Activated T-helper 17 cell treated with anti-CD3 and anti-CD28 coated beads, Interleukin-2, amount 50 U/mL, for 72 hours (primary cell): ENCODE data around the gene CD47. TPM values are rescaled to one million over a fixed set of nuclear protein-coding genes. Genes with fewer than 3 reads are reported as not detected.

Experiments used
- ATAC-seq: fragments of 150-1000 bp; cut with Tn5 transposase; replicated peaks from 2 replicates; pipeline ENCODE4 v1.10.0; 2021; ENCODE audit warnings: mild to moderate bottlenecking, moderate library complexity
- H3K27ac Mint-ChIP-seq: one replicate; pipeline ENCODE4 v1.8.0; 2022; ENCODE audit warnings: mixed read lengths
- H3K27me3 Mint-ChIP-seq: one replicate; pipeline ENCODE4 v1.8.0; 2022; ENCODE audit warnings: mixed read lengths
- H3K36me3 Mint-ChIP-seq: one replicate; pipeline ENCODE4 v1.8.0; 2022; ENCODE audit warnings: low read depth, mild to moderate bottlenecking, mixed read lengths
- H3K4me1 Mint-ChIP-seq: one replicate; pipeline ENCODE4 v1.8.0; 2022; ENCODE audit warnings: mixed read lengths
- H3K4me3 Mint-ChIP-seq: one replicate; pipeline ENCODE4 v1.8.0; 2022; ENCODE audit warnings: mild to moderate bottlenecking, mixed read lengths
- H3K9me3 Mint-ChIP-seq: one replicate; pipeline ENCODE4 v1.8.0; 2022; ENCODE audit warnings: mixed read lengths
- total RNA-seq, 2 donors: library from RNA; stranded (reverse); gene quantifications; one replicate each; pipeline ENCODE4 v1.2.3, GENCODE V29; 2022

The CD47 gene
- total RNA-seq, 2 donors from 2014 or later, result 139 to 197 TPM

DNA sequence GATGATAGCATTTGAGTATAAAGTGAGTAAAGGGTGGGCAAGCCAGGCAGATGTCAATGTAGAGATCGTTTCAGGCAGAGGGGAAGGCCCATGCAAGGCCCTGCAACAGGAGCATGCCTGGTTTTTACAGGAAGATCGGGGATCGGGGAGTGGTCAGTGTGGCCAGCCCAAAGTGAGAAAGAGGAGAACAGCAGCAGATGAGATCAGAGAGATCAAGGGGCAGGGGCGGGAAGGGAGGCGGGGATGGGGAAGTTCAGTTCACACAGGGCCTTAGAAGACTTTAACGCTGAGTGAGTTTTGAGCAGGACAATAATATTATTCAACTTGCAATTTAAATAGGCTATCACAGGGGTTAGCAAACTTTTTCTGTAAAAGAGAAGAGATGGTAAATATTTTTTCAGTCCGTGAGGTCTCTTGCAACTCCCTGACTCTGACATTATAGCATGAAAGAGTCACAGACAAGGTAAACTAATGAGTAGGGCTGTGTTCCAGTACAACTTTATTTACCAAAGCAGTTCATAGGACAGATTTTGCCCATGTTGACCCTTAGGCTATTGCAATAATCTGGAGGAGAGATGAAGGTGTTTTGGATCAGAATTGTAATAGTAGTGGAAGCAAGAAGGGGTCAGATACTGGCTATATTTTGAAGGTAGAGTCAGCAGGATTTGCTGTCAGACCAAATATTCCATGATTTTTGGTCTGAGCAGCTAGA, 12.4 kb upstream of the CD47 start:
- Mint-ChIP-seq H3K36me3 (no peaks in the 10 kb centered on the region), H3K9me3 (no peaks in the 10 kb centered on the region), H3K27ac (no peak overlapping the region), H3K4me3 (no peak overlapping the region), H3K4me1 (peaks cover 30% of the 10 kb centered on the region), H3K27me3 (no peaks in the 10 kb centered on the region)
- no peak for ATAC-seq

DNA sequence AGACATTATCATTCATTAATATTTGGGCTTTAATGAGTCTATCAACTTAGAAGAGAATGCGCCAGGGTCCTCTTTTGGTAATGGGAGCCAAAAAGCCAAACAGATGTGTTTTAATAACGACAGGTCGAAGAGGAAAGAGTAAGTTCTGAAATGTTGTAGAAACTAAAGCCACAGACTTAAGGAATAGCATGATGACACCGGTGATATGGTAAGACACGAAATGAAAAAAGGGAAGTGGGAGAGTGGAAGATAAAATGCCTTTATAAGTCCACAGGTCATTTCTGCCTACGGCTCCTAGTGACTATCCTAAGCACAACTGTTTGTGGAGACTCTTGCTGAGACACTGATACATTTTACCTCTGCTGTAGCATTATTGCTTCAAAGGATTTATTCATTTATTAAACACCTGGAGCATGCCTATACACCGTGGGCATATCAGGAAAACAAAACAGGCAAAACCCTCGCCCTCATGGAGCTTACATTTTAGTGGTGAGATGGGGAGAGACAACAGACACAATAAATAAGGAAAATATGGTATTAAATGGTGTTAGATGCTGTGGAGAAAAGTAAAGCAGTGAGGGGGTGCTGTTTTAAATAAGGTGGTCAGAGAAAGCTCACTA, 11.7 kb upstream of the CD47 start:
- Mint-ChIP-seq H3K36me3 (no peaks in the 10 kb centered on the region), H3K4me1 (peaks cover 27% of the 10 kb centered on the region), H3K27ac (no peak overlapping the region), H3K4me3 (no peak overlapping the region), H3K27me3 (no peaks in the 10 kb centered on the region), H3K9me3 (no peaks in the 10 kb centered on the region)
- ATAC-seq, result no peak

DNA sequence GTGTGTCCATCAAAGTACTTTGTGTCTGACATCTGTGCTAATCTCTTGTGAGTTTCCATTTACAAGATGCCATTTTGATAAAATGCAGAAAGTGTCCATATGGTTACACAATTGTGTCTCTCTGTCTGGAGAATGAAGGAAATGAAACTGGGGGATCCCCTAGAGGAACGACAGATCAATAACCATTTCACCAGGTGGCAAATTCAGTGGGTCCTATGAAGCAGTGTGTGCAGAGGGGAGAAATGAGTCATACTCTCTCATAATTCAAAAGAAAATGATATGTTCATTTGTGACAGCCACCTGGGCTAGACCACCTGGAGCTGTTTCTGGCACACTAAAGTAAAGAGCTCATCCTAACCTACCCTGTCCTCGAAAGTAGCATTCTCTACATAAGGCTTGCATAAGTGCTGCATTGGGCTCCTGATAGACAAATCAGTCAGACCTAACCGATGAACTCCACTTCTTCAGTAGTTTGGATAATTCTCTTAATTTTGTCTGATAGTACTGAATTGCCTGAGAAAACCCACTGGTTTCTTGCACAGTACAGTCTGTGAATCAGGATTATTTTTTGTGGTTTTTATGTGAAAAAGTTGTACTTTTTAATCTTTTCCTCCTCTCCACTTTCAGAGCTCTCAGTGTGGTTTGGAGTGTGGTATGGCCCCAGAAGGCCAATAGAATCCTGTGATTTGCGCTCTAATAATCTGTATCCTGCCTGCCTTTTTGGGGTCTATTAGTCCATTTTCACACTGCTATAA, 10.3 kb upstream of the CD47 start:
- Mint-ChIP-seq H3K9me3 (no peaks in the 10 kb centered on the region), H3K36me3 (no peaks in the 10 kb centered on the region), H3K4me3 (peak overlapping the region; percentile 45), H3K27ac (no peak overlapping the region), H3K4me1 (peaks cover 22% of the 10 kb centered on the region), H3K27me3 (no peaks in the 10 kb centered on the region)
- peak; percentile 87 for ATAC-seq

DNA sequence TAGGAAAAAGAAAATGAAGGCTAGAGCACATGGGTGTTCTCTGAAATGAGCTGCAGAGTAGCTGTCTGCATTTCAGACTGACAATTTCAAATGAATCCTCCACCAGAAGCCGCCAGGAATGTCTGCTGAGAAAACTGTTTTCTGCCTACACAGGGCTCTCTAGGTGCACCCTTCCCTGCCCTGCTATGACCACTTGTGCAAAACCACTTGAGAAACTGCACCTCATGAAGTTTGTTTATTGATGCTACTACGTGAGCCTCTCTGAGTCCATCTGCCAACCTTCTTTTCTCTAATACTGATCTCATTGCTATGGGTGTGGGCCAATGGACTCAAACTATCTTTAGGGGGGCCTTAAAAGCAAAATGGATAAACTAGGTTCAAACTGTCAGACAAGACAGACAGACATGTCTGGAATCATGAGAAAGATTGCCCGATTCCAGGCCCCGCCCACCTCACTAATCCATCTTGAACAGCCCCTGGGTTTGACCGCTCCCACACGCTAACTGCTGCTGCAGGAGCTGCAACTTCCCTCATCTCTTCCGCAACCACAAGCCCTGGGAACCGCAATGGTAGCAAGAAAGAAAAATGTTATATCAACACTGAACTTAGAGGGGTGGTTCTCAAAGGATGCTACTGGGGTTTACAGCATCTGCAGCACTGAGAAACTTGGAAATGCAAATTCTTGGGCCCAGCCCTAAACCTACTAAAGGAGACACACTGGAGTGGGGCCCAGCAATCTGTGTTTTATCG, 9.0 kb upstream of the CD47 start:
- Mint-ChIP-seq H3K27me3 (no peaks in the 10 kb centered on the region), H3K4me1 (peaks cover 22% of the 10 kb centered on the region), H3K9me3 (no peaks in the 10 kb centered on the region), H3K27ac (no peak overlapping the region), H3K4me3 (peak overlapping the region; percentile 6), H3K36me3 (no peaks in the 10 kb centered on the region)
- ATAC-seq, result no peak

DNA sequence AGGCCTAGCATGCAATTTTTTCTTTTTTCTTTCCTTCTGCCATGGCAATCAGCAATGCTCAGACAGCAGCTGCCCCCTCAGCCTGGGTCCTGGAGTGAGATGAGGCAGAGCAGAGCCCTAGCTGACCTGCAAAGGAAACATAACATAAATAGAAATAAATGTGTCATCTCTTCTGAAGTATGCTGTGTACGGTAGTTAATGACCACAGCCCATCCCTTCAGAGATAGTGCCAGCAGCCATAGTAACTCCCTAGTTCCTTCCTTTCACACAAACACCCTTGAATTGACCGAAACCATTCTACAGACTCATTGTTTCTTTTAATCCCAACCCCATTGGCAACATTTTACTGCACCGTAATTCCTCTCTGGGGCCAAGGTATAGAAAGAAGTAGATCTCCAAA, 8.4 kb upstream of the CD47 start:
- Mint-ChIP-seq H3K27me3 (no peaks in the 10 kb centered on the region), H3K36me3 (no peaks in the 10 kb centered on the region), H3K4me1 (peaks cover 22% of the 10 kb centered on the region), H3K9me3 (no peaks in the 10 kb centered on the region), H3K27ac (no peak overlapping the region), H3K4me3 (no peak overlapping the region)
- no peak for ATAC-seq

DNA sequence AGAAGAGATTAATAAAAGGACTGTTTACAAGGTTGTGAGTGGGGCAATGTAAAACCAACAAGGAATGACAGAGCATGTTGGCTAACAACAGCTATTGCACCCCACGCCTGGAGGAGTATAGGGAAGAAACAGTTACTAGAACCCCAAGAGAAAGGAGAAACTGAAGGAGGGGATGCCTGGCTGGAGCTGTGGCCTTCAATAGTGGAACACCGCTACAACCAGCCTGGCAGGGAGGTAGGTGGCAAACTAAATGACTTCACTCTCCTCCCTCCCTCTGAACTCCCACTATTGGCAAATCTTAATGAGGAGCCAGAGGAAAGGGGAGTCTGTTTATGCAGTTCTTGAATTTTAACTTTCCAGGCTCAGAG, 7.2 kb upstream of the CD47 start:
- H3K36me3 Mint-ChIP-seq, result no peaks in the 10 kb centered on the region
- H3K4me1 Mint-ChIP-seq, result peaks cover 30% of the 10 kb centered on the region
- no peaks in the 10 kb centered on the region for H3K27me3 Mint-ChIP-seq
- no peak overlapping the region for H3K4me3 Mint-ChIP-seq
- H3K27ac Mint-ChIP-seq, result no peak overlapping the region
- no peak for ATAC-seq
- no peaks in the 10 kb centered on the region for H3K9me3 Mint-ChIP-seq

DNA sequence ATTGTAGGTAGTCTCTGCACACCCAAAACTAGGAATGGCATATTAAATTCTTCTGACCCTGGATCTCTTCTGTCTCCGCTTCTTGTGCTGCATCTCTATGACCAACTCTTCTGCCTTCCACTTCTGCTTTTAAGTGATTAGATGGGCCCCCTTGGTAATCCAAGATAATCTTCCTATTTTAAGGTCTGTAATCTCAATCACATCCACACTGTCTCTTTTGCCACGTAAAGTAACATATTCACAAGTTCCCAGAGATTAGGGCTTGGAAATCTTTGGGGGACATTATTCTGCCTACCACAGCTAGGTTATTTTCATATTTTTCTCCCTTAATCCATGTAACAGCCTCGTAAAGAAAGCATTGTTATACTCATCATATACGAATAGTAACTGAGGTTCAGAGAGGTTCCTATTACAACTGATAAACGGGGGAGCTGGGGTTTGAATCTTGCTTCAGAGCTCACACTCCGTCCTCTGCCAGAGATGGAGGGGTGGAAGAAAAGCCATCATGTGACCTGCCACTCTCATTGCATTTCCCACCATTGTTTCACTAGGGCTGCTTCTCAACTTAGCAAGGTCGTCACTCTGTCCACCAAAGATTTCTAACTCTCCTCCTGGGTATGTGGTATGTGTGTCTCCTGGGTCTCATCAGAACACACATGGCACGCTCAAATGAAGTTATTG, 6.6 kb upstream of the CD47 start:
- Mint-ChIP-seq H3K4me3 (no peak overlapping the region), H3K36me3 (peaks cover under 1% of the 10 kb centered on the region), H3K27ac (no peak overlapping the region), H3K9me3 (no peaks in the 10 kb centered on the region), H3K4me1 (peaks cover 35% of the 10 kb centered on the region), H3K27me3 (no peaks in the 10 kb centered on the region)
- ATAC-seq, result no peak

DNA sequence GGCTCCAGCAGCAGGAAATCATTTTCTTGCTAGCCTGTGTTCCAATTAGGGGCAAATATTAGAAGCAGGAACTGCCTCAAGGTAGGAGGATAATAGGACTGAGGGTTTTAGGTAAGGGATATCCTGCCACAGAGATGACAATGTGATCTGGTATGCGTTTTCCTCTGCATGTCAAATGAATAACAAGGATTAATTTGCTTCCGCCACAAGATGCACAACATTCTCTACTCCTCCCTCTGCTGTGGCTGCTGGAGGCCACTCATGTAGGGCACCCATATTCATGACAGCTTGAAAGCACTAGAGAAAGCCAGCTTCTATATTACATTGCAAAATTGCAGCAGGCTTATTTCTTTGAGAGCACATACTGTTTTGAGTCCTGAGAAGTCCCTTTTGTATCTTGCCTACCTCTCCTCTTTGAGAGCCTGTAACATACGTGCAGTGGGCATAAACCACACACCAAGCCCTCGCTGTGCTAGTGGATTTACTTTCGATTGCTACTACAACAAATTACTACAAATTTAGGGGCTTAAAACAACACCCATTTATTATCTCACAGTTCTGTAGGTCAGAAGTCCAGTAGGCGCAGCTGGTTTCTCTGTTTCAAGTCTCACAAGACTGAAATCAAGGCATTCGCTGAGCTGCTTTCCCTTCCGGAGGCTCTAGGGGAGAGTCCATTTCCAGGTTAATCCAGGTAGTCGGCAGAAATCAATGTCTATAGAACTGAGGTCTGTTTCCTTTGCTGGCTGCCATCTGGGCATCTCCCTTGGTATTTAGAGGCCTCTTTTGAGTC, 5.9 kb upstream of the CD47 start:
- Mint-ChIP-seq H3K27me3 (no peaks in the 10 kb centered on the region), H3K36me3 (peaks cover 8% of the 10 kb centered on the region), H3K4me1 (peaks cover 38% of the 10 kb centered on the region)

DNA sequence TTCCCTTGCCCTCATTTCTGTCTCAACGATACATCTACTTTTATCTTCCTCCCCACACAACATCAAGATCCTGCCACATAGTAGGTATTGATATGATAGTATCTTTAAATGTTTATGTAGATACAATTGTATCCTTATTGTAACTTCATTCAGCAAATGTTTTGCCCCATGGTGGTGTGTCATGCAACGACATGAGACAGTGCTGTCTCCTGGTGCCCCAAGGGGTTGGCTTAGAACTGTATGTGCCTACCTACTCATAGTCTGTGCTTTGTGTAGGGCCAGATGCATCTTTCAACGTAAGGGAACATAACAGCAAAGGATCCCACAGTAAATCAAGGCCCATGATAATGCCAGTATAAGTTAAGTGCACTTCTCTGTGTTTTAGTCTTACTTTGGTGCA, 2.8 kb upstream of the CD47 start:
- Mint-ChIP-seq H3K36me3 (peaks cover 30% of the 10 kb centered on the region), H3K4me3 (no peak overlapping the region), H3K27me3 (no peaks in the 10 kb centered on the region), H3K27ac (peak overlapping the region; percentile 97), H3K4me1 (peaks cover 23% of the 10 kb centered on the region), H3K9me3 (no peaks in the 10 kb centered on the region)
- ATAC-seq, result no peak

More for the DNA sequence above, 5.9 kb upstream of the CD47 start:
- no peak for ATAC-seq
- no peak overlapping the region for H3K4me3 Mint-ChIP-seq
- no peak overlapping the region for H3K27ac Mint-ChIP-seq
- no peaks in the 10 kb centered on the region for H3K9me3 Mint-ChIP-seq

DNA sequence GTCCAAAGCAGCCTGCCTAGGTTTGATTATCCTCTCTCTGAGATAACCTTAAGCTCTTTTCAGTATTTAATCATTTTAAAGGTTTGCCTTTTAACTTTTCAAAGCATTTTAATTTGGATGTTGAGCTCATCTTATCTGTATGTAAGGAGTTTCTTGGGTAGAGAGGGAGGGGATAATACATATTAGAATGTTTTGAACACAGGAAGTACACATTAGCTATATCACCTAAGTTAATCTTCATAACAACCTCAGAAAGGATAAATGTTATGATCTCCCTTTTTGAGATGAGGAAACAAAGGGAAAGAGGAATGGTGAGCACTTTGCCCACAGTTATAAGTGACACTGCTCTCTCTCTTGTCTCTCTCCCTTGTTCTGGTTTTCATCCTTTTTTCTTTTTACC, 2.2 kb upstream of the CD47 start:
- Mint-ChIP-seq H3K4me1 (peaks cover 23% of the 10 kb centered on the region), H3K9me3 (no peaks in the 10 kb centered on the region), H3K27ac (peak overlapping the region; percentile 97), H3K36me3 (peaks cover 32% of the 10 kb centered on the region), H3K4me3 (no peak overlapping the region), H3K27me3 (no peaks in the 10 kb centered on the region)
- no peak for ATAC-seq

DNA sequence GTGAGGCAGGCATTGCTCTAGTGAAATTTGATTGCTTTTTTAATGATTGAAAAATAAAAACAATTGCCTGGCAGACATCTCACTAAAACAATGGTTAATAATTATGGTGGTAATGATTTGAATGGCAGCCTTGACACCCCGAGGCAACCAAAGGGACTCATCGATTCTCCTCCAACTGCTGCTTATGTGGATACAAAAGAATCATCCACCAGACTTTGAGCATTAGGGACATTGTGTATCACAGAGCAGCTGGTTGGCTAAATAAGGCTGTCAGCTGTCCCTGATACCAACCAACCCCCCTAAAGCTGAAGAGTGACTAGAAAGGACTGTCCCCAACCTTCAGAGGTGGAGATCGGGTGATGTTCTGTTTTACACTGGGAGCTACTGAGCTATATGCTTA, 1.7 kb upstream of the CD47 start:
- H3K4me3 Mint-ChIP-seq, result no peak overlapping the region
- H3K27me3 Mint-ChIP-seq, result no peaks in the 10 kb centered on the region
- H3K27ac Mint-ChIP-seq, result peak overlapping the region; percentile 97
- ATAC-seq, result no peak
- peaks cover 27% of the 10 kb centered on the region for H3K4me1 Mint-ChIP-seq
- H3K9me3 Mint-ChIP-seq, result no peaks in the 10 kb centered on the region
- H3K36me3 Mint-ChIP-seq, result peaks cover 32% of the 10 kb centered on the region

DNA sequence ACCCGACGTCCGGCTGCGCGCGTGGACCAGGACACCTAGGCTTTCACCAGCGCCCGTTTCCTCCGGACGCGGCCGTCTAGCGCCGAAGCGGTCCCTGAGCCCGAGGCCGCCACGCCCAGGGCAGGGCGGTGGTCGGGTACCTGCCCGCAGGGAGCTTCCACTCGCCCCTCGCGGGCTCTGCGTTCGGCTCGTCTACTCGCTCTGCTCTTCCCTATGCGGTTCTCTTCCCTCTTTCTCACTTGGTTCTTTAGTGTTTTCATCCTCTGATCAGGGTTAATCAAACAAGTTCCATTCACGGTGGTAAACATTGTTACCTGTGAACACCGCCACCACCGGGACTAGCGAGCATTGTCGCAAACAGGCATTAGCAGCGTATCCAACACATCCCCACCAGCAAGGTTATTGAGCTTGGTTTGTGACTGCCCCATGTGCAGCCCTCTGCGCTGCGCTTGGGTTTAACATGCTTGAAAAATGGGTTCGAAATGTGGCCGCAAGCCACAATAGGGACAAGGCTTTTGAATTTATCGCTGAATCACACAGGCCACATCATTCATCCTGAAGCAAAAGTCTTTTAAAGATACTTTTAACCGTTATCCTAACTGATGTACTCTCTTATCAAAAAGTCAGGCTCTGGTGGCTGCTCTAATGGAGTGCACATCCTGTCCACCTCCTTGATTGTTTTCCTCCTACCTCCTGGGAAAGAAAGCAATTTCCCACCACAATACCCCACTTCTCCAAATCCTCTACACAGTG, 843 bp upstream of the CD47 start:
- Mint-ChIP-seq H3K36me3 (peaks cover 32% of the 10 kb centered on the region), H3K27ac (peak overlapping the region; percentile 97), H3K4me3 (no peak overlapping the region), H3K9me3 (no peaks in the 10 kb centered on the region), H3K27me3 (no peaks in the 10 kb centered on the region), H3K4me1 (peaks cover 28% of the 10 kb centered on the region)
- no peak for ATAC-seq
